GM19043 (cell line): ENCODE results near the gene CCDC92.

Experiments
- ATAC-seq: cut with Tn5 transposase; IDR thresholded peaks from one replicate; pipeline ENCODE4 v1.9.1; 2021; ENCODE audit warnings: low read depth; ENCODE audit not compliant: unreplicated experiment

Gene CCDC92

GRCh38 chr12:123982269-123982668 is 9.6 kb upstream of the CCDC92 start:
- ATAC-seq, result no peak

GRCh38 chr12:123979566-123979965 is 6.9 kb upstream of the CCDC92 start:
- ATAC-seq, result no peak

- no peak for ATAC-seq
Measured at GRCh38 chr12:123976227-123976826, 3.7 kb upstream of the CCDC92 start.

GRCh38 chr12:123973552-123974341 is 1.1 kb upstream of the CCDC92 start:
- no peak for ATAC-seq

GRCh38 chr12:123971770-123972456 is 718 bp downstream of the CCDC92 start:
- ATAC-seq, result peak; percentile 5

- no peak for ATAC-seq
Measured at GRCh38 chr12:123971449-123971769, 1.2 kb downstream of the CCDC92 start.

- no peak for ATAC-seq
Measured at GRCh38 chr12:123967121-123967586, 5.5 kb downstream of the CCDC92 start.

- ATAC-seq, result no peak
Measured at GRCh38 chr12:123966596-123966995, 6.0 kb downstream of the CCDC92 start.

- ATAC-seq, result no peak
Measured at GRCh38 chr12:123965382-123965781, 7.2 kb downstream of the CCDC92 start.

- ATAC-seq, result no peak
Measured at GRCh38 chr12:123963821-123964220, 8.8 kb downstream of the CCDC92 start.

- ATAC-seq, result no peak
Measured at GRCh38 chr12:123962513-123962912, 10.1 kb downstream of the CCDC92 start.

GRCh38 chr12:123961585-123962345 is 10.9 kb downstream of the CCDC92 start:
- no peak for ATAC-seq

GRCh38 chr12:123960856-123961255 is 11.8 kb downstream of the CCDC92 start:
- no peak for ATAC-seq

- no peak for ATAC-seq
Measured at GRCh38 chr12:123960029-123960735, 12.4 kb downstream of the CCDC92 start.

GRCh38 chr12:123958876-123959275 is 13.8 kb downstream of the CCDC92 start:
- no peak for ATAC-seq

GRCh38 chr12:123958462-123958861 is 14.2 kb downstream of the CCDC92 start:
- ATAC-seq, result no peak

GRCh38 chr12:123957196-123957595 is 15.4 kb downstream of the CCDC92 start:
- ATAC-seq, result no peak

GRCh38 chr12:123956249-123956648 is 16.4 kb downstream of the CCDC92 start:
- no peak for ATAC-seq

- ATAC-seq, result no peak
Measured at GRCh38 chr12:123954647-123955350, 17.8 kb downstream of the CCDC92 start.

GRCh38 chr12:123952037-123952436 is 20.6 kb downstream of the CCDC92 start:
- no peak for ATAC-seq
